DMS 273 (cell line): ENCODE measurements around the gene ACVR1B.
A peak's percentile ranks its signal among the peaks of the same experiment; 100 is the strongest.

ENCODE experiments used
- DNase-seq: peaks from one replicate; lab custom pipeline; 2025; ENCODE audit not compliant: unreplicated experiment; lab: John Stamatoyannopoulos, UW

Gene ACVR1B

GRCh38 chr12:52042706-52043385 is 91.3 kb downstream of the ACVR1B start:
- no peak for DNase-seq

GRCh38 chr12:52043386-52044212 is 92.1 kb downstream of the ACVR1B start:
- no peak for DNase-seq

GRCh38 chr12:52044292-52044983 is 92.9 kb downstream of the ACVR1B start:
- DNase-seq, result peak; percentile 37

GRCh38 chr12:52045794-52046199 is 94.3 kb downstream of the ACVR1B start:
- no peak for DNase-seq
